Glomerular endothelial cell (primary cell): ENCODE measurements around the gene FAM114A1. TPM values are rescaled to one million over a fixed set of nuclear protein-coding genes. Genes with fewer than 3 reads are reported as not detected.
"Not testable (repeated sequence)": the region's sequence is repeated elsewhere in the genome, so short reads cannot be mapped to it uniquely, and the experiment has no call there.

Experiments used
- DNase-seq: peaks from one replicate; pipeline ENCODE4 v3.0.0-alpha.2; 2011; ENCODE audit warnings: low read depth, low spot score; ENCODE audit errors: extremely low read depth
- total RNA-seq: library from RNA; depleted of rRNA; stranded (reverse); fragments of >200 nt; gene quantifications from 2 replicates; pipeline ENCODE4 v1.2.3, GENCODE V29; 2015

FAM114A1 gene
- total RNA-seq, 1 donor from 2014 or later, result 174 TPM

GRCh38 chr4:38898245-38898644 is 30.6 kb downstream of the FAM114A1 start:
- no peak for DNase-seq

GRCh38 chr4:38902221-38902620 is 34.6 kb downstream of the FAM114A1 start:
- DNase-seq, result no peak

GRCh38 chr4:38902695-38903094 is 35.1 kb downstream of the FAM114A1 start:
- no peak for DNase-seq

GRCh38 chr4:38904090-38904666 is 36.6 kb downstream of the FAM114A1 start:
- DNase-seq, result no peak

GRCh38 chr4:38904682-38905081 is 37.1 kb downstream of the FAM114A1 start:
- DNase-seq, result no peak

GRCh38 chr4:38905652-38906385 is 38.2 kb downstream of the FAM114A1 start:
- DNase-seq, result no peak

- no peak for DNase-seq
These were observed 40.2 kb downstream of the FAM114A1 start for GRCh38 chr4:38907696-38908270.

- no peak for DNase-seq
These were observed 41.4 kb downstream of the FAM114A1 start for GRCh38 chr4:38909015-38909414.

GRCh38 chr4:38911257-38911656 is 43.7 kb downstream of the FAM114A1 start:
- DNase-seq, result no peak

GRCh38 chr4:38914854-38915253 is 47.2 kb downstream of the FAM114A1 start:
- DNase-seq, result no peak

GRCh38 chr4:38916267-38916666 is 48.7 kb downstream of the FAM114A1 start:
- DNase-seq, result not testable (repeated sequence)

- DNase-seq, result no peak
These were observed 49.9 kb downstream of the FAM114A1 start for GRCh38 chr4:38917481-38918025.

- DNase-seq, result no peak
These were observed 51.9 kb downstream of the FAM114A1 start for GRCh38 chr4:38919494-38919893.

- DNase-seq, result no peak
These were observed 52.6 kb downstream of the FAM114A1 start for GRCh38 chr4:38920186-38920585.

- no peak for DNase-seq
These were observed 53.1 kb downstream of the FAM114A1 start for GRCh38 chr4:38920677-38921076.

GRCh38 chr4:38921151-38921550 is 53.5 kb downstream of the FAM114A1 start:
- DNase-seq, result no peak

GRCh38 chr4:38923746-38924145 is 56.1 kb downstream of the FAM114A1 start:
- DNase-seq, result no peak

GRCh38 chr4:38924353-38924752 is 56.7 kb downstream of the FAM114A1 start:
- DNase-seq, result no peak

- DNase-seq, result no peak
These were observed 58.1 kb downstream of the FAM114A1 start for GRCh38 chr4:38925492-38926413.

- DNase-seq, result no peak
These were observed 59.3 kb downstream of the FAM114A1 start for GRCh38 chr4:38926896-38927295.

- no peak for DNase-seq
These were observed 61.0 kb downstream of the FAM114A1 start for GRCh38 chr4:38928568-38928967.
